ENCODE results near the gene ENTR1.

- TF ChIP-seq CTCF (IDR thresholded peaks at IDR 0.05) = no peak
- no peak for TF ChIP-seq POLR2A (IDR thresholded peaks at IDR 0.05)
These were observed 21.0 kb downstream of the ENTR1 start for GRCh38 chr9:136389396-136389795.

Measured in uterus (tissue), 2 donors.